Measurements from ENCODE around the gene MYH9. TPM values are rescaled to one million over a fixed set of nuclear protein-coding genes. Genes with fewer than 3 reads are reported as not detected.

MYH9 gene
- total RNA-seq, 1 donor from 2014 or later = 242 TPM

DNA sequence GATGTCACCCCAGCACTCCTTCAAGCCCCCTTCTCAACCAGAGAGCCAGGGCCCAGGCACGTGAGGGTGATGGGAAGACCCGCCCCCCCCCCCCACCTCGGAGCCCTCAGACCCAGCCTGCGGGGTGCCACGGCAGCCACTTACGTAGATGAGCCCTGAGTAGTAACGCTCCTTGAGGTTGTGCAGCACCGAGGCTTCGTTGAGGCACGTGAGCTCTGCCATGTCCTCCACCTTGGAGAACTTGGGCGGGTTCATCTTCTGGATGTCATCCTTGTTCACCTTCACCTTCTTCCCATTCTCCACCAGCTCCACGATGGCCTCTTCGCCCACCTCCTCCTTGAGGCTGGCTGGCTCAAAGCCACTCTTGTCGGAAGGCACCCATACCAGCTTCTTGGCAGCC, 39.0 kb downstream of the MYH9 start:
- no peak for DNase-seq

DNA sequence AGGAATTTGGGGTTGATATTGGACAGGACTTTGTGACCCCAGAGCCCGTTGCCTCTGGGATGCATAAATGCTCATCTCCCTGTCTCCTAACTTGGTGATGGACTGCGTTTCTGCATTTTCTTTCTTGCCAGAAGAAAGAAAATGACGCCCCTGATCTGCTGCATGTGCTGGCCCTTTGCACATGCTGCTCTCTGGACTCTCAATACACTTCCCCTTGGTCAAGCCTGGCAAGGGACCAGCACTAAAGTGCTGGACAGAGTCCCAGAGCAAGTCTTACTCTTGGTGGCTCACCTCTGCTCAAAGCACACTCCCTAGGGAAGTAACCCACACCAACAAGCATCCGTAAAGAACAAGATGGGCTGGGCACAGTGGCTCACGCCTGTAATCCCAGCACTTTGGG, 40.7 kb downstream of the MYH9 start:
- no peak for DNase-seq

GRCh38 chr22:36344106-36344827, 43.5 kb downstream of the MYH9 start:
- peak; percentile 91 for DNase-seq

- DNase-seq = peak; percentile 95
Measured at GRCh38 chr22:36343720-36344105, 44.1 kb downstream of the MYH9 start.

GRCh38 chr22:36343070-36343719, 44.6 kb downstream of the MYH9 start:
- no peak for DNase-seq

DNA sequence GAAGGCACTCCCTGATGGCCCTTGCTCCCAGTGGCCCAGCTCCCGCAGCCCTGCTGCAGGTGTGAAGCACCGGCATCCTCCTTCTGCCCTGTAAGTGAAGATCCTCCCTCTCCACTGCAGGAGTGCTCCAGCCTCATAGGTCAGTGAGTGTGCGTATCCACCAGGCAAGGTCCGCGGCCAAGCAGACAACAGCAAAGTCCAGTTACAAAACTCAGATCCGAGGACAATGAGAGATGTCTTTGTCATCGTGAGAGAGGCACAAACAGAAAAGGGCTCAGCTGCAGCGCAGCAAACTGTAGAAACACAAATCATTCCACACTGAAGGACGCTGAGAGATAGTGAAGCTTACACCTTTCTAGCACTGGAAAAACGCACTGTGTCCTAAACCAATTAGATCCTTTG, 46.1 kb downstream of the MYH9 start:
- DNase-seq = no peak

DNA sequence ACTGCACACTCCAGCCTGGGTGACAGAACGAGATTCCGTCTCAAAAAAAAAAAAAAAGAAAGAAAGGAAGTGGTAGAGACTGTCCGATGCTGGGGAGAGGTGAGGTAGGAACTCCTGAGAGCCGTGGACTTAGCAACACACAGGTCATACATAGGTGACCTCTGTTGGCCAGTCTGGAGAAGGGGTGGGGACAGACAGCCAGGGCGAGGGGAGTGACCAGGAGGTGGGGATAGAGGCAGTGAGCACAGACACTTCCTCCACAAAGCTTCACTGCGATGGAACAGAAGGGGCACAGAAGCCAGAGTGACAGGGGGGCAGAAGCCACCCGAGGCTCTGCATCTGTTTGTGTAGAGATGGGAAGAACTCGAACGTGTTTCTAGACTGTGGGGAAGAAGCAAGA, 47.1 kb downstream of the MYH9 start:
- DNase-seq = no peak

DNA sequence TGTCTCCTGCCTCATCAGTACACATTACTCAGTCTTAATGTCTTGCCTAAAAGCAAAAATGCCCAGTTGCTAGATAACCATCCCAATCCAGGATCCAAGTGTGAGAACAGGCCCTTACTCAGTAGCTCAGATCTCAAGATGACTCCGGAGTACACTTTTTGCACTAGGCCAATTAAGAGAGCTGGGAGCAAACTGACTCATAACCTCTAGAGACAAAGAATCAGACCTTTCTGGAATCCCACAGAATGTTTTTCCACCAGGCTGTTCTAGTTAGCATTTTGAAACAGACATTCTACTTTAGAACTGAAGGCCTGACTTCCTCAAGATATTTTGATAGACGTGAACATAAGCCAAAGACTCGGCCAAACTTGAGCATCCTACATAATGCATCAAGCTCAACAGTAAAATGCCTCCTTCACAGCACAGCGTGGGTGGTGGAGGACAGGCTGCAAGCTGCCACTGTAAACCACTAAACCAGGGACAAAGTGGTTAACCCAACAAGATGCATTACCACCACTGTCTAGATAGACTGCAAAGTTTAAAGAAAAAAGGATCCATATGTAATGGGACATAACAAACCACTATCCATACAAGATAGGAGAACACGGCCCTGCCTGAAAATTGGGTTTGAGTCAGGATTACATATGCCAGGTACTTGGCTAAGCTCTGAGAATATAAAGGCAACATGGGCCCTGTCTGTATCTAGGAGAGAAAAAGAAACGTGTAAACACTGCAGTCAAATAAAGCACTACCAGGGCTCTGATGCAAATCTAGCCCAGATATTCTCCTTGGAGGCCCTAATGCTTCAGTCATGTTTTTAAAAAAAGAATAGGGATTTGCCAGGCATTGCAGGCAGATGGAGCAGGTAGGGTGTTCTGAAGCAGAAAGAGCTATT, 48.3 kb downstream of the MYH9 start:
- no peak for DNase-seq

DNA sequence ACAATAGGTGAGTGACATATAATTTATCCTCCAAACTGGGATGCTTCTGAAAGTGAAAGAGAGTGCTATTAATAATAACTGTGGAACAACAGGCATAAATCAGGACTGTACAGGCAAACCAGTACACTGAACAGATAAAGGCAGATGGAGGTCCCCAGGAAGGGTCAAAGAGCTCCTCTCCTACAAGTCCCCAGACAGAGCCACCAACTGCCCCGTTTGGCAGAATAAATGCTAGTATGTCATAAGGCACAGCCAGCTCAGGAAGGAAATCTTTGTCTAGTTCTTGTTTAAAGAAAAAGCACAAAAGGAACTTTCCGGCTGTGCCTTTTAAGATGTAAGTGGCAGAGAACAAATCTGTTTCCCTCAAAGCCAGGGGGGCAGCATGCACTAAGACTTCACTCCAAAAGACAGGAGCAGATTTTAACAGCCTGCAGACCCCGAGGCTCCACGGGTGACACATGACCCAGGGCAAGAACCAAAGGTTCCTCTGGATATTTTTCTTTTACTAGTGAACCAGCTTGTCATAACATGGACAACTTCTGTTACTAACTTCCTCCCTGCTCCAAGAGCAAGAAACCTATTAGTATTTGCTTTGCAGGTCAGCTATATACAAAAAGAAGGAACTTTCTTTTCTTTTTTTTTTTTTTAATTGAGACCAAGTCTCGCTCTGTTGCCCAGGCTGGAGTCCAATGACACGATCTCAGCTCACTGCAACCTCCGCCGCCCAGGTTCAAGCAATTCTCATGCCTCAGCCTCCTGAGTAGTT, 50.2 kb downstream of the MYH9 start:
- no peak for DNase-seq

DNA sequence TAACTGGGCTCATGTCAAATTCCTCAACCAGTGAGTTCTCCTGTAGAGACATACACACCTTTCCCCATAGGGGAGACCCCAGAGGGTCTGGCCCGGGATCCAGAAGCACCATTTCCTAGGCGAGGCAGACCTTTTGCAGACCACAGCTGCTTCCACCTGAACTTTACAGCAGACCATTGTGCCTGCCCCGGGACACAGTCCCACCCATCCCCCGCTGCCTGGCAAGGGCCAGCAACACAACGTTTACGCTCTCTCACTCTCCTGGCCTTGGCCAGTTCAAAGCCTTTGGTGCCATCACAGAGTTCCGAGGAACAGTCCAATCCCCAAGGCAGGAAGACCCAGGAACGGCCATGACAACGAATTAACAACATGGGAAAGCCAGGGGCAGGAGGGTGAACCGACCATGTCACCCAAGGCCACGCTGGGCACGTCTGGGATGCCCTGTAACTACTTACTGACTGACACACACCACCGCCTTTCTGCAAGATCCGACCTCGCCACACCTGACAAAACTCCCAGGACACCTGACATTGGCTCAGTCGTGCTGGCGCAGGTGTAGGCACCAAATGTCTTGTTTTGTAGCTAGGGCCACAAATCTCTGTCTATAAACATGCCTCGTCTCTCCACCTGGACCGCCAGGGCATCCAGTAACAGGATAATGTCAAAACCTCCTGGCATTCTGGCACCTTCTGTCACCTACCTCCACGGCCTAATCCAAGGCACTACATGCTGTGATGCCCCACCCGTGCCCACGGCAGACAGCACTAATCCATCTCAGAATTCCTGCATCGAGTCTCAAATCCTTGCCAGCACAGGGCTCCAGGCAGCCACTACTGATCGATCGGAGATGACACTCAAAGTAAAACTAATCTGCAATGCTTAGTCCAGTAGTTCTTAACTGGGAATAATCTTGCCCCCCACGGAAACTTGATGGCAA, 51.3 kb downstream of the MYH9 start:
- DNase-seq = no peak

DNA sequence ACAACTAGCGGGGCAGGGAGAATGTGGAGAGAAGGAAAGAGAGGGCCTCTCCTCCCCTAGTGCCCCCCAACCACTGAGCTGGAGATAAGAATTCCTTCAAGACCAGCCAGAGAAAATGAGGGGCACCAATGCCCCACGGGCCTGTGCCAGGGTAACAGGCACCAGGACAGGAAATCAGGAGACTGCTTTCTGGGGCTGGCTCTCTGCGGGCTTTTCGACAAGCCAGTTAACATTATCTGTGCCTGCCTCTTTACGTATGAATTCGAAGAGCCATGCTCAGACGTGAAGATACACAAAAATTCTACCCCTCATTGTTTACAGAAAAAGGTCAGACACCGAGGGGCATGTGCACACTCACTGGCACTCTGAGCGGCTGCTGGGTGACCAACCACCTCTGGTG, 52.1 kb downstream of the MYH9 start:
- DNase-seq = no peak

GRCh38 chr22:36334821-36335603, 52.8 kb downstream of the MYH9 start:
- DNase-seq = peak; percentile 74

GRCh38 chr22:36334081-36334820, 53.5 kb downstream of the MYH9 start:
- no peak for DNase-seq

DNA sequence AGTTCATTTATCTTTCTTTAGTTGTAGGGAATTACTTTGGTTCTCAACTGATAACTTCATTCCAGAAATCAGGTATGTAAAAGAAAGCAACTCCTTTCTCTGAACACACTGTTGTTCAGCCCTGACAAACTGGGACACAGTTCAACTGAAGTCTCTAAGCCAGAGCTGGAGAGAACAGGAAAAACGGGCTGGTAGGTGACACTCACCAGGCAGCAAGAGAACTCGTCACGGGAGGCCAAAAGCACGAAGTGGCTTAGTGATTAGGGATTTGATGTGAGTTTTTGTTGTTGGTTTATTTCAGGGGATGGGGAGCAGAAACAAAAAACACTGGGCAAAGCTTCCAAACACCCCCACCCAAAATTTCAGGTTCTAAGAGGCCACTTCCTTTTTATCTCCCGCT, 54.1 kb downstream of the MYH9 start:
- peak; percentile 59 for DNase-seq

DNA sequence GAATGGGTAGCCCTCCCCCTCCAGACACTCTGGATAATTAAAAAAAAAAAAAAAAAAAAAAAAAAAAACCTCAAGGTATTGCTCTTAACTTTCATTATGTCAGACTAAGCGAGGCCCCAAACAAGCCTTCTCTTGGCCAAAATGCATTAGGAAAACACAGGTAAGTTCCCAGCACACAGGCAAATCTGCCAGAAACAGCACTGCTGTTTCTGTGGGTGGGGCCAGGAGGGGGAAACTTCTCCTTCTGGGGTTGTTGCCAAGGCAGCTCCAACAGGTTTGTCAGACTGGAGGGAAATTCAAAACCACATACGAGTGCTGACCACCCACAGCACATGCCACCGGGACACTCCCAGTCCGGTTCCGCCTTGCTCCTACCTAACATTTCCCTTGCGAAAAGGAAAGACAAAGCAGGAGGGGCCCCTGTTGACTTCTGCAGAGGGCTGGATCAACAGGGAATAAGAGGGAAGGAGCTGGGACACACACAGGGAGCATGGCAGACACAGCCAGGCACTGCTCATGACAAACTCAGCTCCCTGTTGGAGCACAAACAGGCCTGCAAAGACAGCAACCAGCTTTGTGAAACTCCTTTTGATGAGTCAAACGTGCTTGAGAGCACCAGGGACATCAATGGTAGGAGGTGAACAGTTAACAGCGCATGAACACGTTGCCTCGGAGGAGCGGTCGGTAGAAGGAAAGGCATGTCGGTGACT, 55.0 kb downstream of the MYH9 start:
- peak; percentile 90 for DNase-seq

DNA sequence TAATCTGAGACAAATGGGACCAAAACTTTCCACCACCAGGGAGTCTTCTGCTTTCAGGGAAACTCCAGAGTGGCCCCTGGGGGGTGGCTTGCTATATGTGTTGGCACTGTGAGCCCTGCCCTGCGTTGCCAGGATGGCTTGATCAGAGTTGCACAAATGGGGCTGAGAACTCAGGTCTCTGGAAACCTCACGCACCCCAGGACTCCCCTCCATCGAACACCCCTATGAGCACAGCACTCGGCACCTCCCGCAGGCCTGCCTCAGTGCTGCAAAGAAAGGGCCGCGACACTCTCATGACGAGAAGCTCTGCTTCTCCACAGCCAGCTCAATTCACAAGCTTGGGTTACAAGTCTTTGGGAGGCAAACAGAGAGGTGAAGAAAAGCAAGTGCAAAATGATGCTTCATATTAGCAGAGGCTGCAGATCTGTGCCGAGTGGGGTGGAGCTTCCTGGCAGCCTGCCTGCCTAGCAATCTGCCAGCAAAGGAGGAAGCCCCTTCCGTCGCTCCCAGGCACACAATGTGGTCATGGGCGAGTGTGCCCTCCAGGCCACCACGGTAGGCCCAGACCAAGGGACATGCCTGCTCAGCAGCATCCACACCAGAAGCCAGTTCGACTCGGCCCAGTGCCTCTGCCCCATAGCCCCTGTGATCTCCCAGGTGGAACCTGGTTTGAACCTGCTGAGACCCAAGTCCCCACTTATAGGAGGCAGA, 55.7 kb downstream of the MYH9 start:
- peak; percentile 88 for DNase-seq

GRCh38 chr22:36331306-36331911, 56.4 kb downstream of the MYH9 start:
- DNase-seq = peak; percentile 68
